ENCODE measurements around the gene FCHSD2.
"Not testable (repeated sequence)": the region's sequence is repeated elsewhere in the genome, so short reads cannot be mapped to it uniquely, and the experiment has no call there.

The FCHSD2 gene

GRCh38 chr11:72836111-72836510 lies 306.0 kb downstream of the FCHSD2 start:
- DNase-seq (ENCODE audit: low read depth in 2 of 2): no peak

GRCh38 chr11:72834905-72835304 lies 307.2 kb downstream of the FCHSD2 start:
- no peak for DNase-seq (ENCODE audit: low read depth in 2 of 2)

- DNase-seq (ENCODE audit: low read depth in 2 of 2): no peak
Observed at GRCh38 chr11:72833811-72834493, 308.2 kb downstream of the FCHSD2 start.

- DNase-seq (ENCODE audit: low read depth in 2 of 2): no peak
Observed at GRCh38 chr11:72833083-72833733, 308.9 kb downstream of the FCHSD2 start.

GRCh38 chr11:72832301-72833082 lies 309.6 kb downstream of the FCHSD2 start:
- no peak for DNase-seq (ENCODE audit: low read depth in 2 of 2)

- no peak for DNase-seq (ENCODE audit: low read depth in 2 of 2)
Observed at GRCh38 chr11:72831521-72832300, 310.4 kb downstream of the FCHSD2 start.

GRCh38 chr11:72829884-72830533 lies 312.1 kb downstream of the FCHSD2 start:
- no peak for DNase-seq (ENCODE audit: low read depth in 2 of 2)

- DNase-seq (ENCODE audit: low read depth in 2 of 2): no peak
Observed at GRCh38 chr11:72829178-72829577, 312.9 kb downstream of the FCHSD2 start.

GRCh38 chr11:72828692-72829101 lies 313.4 kb downstream of the FCHSD2 start:
- DNase-seq (ENCODE audit: low read depth in 2 of 2): no peak

GRCh38 chr11:72828081-72828567 lies 314.0 kb downstream of the FCHSD2 start:
- no peak for DNase-seq (ENCODE audit: low read depth in 2 of 2)

- not testable (repeated sequence) for DNase-seq (ENCODE audit: low read depth in 2 of 2)
Observed at GRCh38 chr11:72827656-72828055, 314.5 kb downstream of the FCHSD2 start.

GRCh38 chr11:72826942-72827480 lies 315.1 kb downstream of the FCHSD2 start:
- DNase-seq (ENCODE audit: low read depth in 2 of 2): no peak

GRCh38 chr11:72826191-72826941 lies 315.8 kb downstream of the FCHSD2 start:
- DNase-seq (ENCODE audit: low read depth in 2 of 2): no peak

GRCh38 chr11:72825661-72826060 lies 316.5 kb downstream of the FCHSD2 start:
- DNase-seq (ENCODE audit: low read depth in 2 of 2): no peak

- no peak for DNase-seq (ENCODE audit: low read depth in 2 of 2)
Observed at GRCh38 chr11:72824811-72825505, 317.2 kb downstream of the FCHSD2 start.

- no peak for DNase-seq (ENCODE audit: low read depth in 2 of 2)
Observed at GRCh38 chr11:72824020-72824419, 318.1 kb downstream of the FCHSD2 start.

- DNase-seq (ENCODE audit: low read depth in 2 of 2): no peak
Observed at GRCh38 chr11:72823105-72823804, 318.9 kb downstream of the FCHSD2 start.

- peak; percentile 45 to 82 for DNase-seq (ENCODE audit: low read depth in 2 of 2)
Observed at GRCh38 chr11:72821920-72822799, 320.0 kb downstream of the FCHSD2 start.

Data from stimulated activated CD8-positive, alpha-beta memory T cell treated with anti-CD3 and anti-CD28 coated beads, Interleukin-15, amount 100 ng/mL, for 4 hours (primary cell).